K562 (cell line): ENCODE data around the gene C4orf50. TPM values are rescaled to one million over a fixed set of nuclear protein-coding genes. Genes with fewer than 3 reads are reported as not detected.

Experiments
- ATAC-seq: fragments of 200-7000 bp; cut with Tn5 transposase; 3 replicates; pipeline ENCODE4 v1.9.1; 2020; ENCODE audit warnings: moderate library complexity
- BruUV-seq: library from RNA; stranded (reverse); fragments of 400-500 nt; replicated peaks from 2 replicates; lab custom pipeline; 2021; lab: Mats Ljungman, UMichigan
- CTCF ChIA-PET: fragments of 300-600 bp; formaldehyde crosslinking; extraction: SDS; loops from one replicate; lab custom pipeline; 2021; ENCODE audit warnings: low intra/inter-chr PET ratio; lab: Yijun Ruan, JAX
- POLR2A ChIA-PET: fragments of 300-600, 350-650 bp; sonication (Branson Sonifier 250); formaldehyde crosslinking; extraction: SDS; loops from one replicate; lab custom pipeline; 2021; ENCODE audit warnings: antibody characterized with exemption, inconsistent platforms; lab: Yijun Ruan, JAX
- DNase-seq, 4 experiments: peaks; one replicate each; pipeline versions ENCODE4 v3.0.0 to v3.0.0-alpha.2; 2011 to 2018; ENCODE audit warnings: low spot score in 3 of 4, mixed read lengths in 3 of 4; ENCODE audit errors: extremely low read depth in 1 of 4
- FAIRE-seq: peaks from 2 replicates; lab custom pipeline; 2011; peaks lifted over from hg19 to GRCh38; lab: Jason Lieb, UNC
- H2AFZ ChIP-seq: 2 replicates; pipeline ENCODE4 v1.6.0; 2011; ENCODE audit warnings: low read depth, low read length, control low read depth, inconsistent platforms
- H3K27ac ChIP-seq: fragments of 200-600 bp; 3 replicates; pipeline ENCODE4 v1.8.0; 2011; ENCODE audit warnings: low read depth, mild to moderate bottlenecking, control low read depth, inconsistent platforms, low read length, moderate library complexity, mixed read lengths; ENCODE audit errors: extremely low read depth
- H3K27me3 ChIP-seq, 2 experiments: fragments of 300-600 bp in 1 of 2; 2 replicates in 1 of 2; 3 replicates in 1 of 2; pipeline versions ENCODE4 v1.6.0 to v1.8.0; 2011; ENCODE audit warnings: inconsistent platforms in 2 of 2, low read length in 2 of 2, mild to moderate bottlenecking in 1 of 2, mixed read lengths in 1 of 2, moderate library complexity in 1 of 2; ENCODE audit not compliant: control insufficient read depth in 2 of 2, insufficient read depth in 2 of 2
- H3K36me3 ChIP-seq: fragments of 300-600 bp; 3 replicates; pipeline ENCODE4 v1.8.0; 2011; ENCODE audit warnings: mild to moderate bottlenecking, low read length, inconsistent platforms; ENCODE audit not compliant: control insufficient read depth, insufficient read depth
- H3K4me1 ChIP-seq, 2 experiments: fragments of 200-600 bp in 1 of 2; replicated peaks in 1 of 2; 2 replicates in 1 of 2; 3 replicates in 1 of 2; pipeline versions ENCODE4 v1.5.1 to v1.8.0; 2011; ENCODE audit warnings: inconsistent platforms in 2 of 2, low read length in 2 of 2, mild to moderate bottlenecking in 1 of 2, mixed read lengths in 1 of 2, moderate library complexity in 1 of 2; ENCODE audit not compliant: control insufficient read depth in 2 of 2, insufficient read depth in 2 of 2
- H3K4me2 ChIP-seq: 2 replicates; pipeline ENCODE4 v1.6.1; 2011; ENCODE audit warnings: low read length, control low read depth, inconsistent platforms, mixed read lengths; ENCODE audit not compliant: insufficient read depth
- H3K4me3 ChIP-seq: fragments of 200-600 bp; sonication (generic), shearing (Covaris generic); 2 replicates; pipeline ENCODE4 v1.5.1; 2016; ENCODE audit warnings: control low read depth, inconsistent platforms
- H3K79me2 ChIP-seq: fragments of 200-600 bp; 3 replicates; pipeline ENCODE4 v1.8.0; 2011; ENCODE audit warnings: low read length, inconsistent platforms; ENCODE audit not compliant: control insufficient read depth, insufficient read depth
- H3K9ac ChIP-seq, 2 experiments: 2 replicates each; pipeline versions ENCODE4 v1.6.0 to v1.6.1; 2011; ENCODE audit warnings: low read depth in 2 of 2, low read length in 2 of 2, control low read depth in 1 of 2, inconsistent platforms in 1 of 2, mild to moderate bottlenecking in 1 of 2, mixed read lengths in 1 of 2; ENCODE audit not compliant: insufficient read depth in 1 of 2
- H3K9me1 ChIP-seq: one replicate; pipeline ENCODE4 v1.6.0; 2011; ENCODE audit warnings: inconsistent platforms, mild to moderate bottlenecking, low read length, moderate library complexity; ENCODE audit not compliant: control insufficient read depth, insufficient read depth
- H3K9me3 ChIP-seq: replicated peaks from 2 replicates; pipeline ENCODE4 v1.5.1; 2011; ENCODE audit warnings: low read depth, low read length, inconsistent platforms; ENCODE audit not compliant: control insufficient read depth, insufficient read depth
- H4K20me1 ChIP-seq: replicated peaks from 2 replicates; pipeline ENCODE4 v1.6.1; 2011; ENCODE audit warnings: low read length, inconsistent platforms, mixed read lengths; ENCODE audit not compliant: control insufficient read depth, insufficient read depth
- CLOCK ChIP-seq: fragments of 250-450 bp; sonication (Bioruptor Pico); IDR thresholded peaks from 2 replicates; pipeline ENCODE4 v1.4.0; 2020; ENCODE audit warnings: mild to moderate bottlenecking, moderate library complexity, borderline replicate concordance
- CREB5 ChIP-seq: fragments of 250-450 bp; sonication (Bioruptor Pico); IDR thresholded peaks from 2 replicates; pipeline ENCODE4 v1.5.0; 2020; ENCODE audit warnings: mild to moderate bottlenecking
- L3MBTL2 ChIP-seq: fragments of 450-650 bp; IDR thresholded peaks from 2 replicates; pipeline ENCODE4 v1.6.1; 2016; ENCODE audit warnings: mild to moderate bottlenecking, moderate library complexity
- PML ChIP-seq: IDR thresholded peaks from 2 replicates; pipeline ENCODE4 v1.6.1; 2012; ENCODE audit warnings: low read length, inconsistent platforms
- SRSF7 ChIP-seq: fragments of 200-400 bp; formaldehyde crosslinking; optimal IDR thresholded peaks from 2 replicates; pipeline ENCODE3; 2017; ENCODE audit warnings: mild to moderate bottlenecking, low read depth, low read length
- STAT6 ChIP-seq: sonication (generic); formaldehyde crosslinking; IDR thresholded peaks from 2 replicates; pipeline ENCODE4 v1.8.1; 2023; ENCODE audit warnings: mild to moderate bottlenecking, missing genetic modification reagents
- ZFP91 ChIP-seq: sonication (generic); formaldehyde crosslinking; IDR thresholded peaks from 2 replicates; pipeline ENCODE4 v1.8.0; 2022; ENCODE audit warnings: mild to moderate bottlenecking, missing genetic modification reagents
- WGBS: fragments of 100-300 bp; shearing (Covaris generic); methylation state at CpG from one replicate; pipeline ENCODE4 v1.1.6; 2016; ENCODE audit warnings: low coverage, mixed read lengths; ENCODE audit not compliant: insufficient coverage; ENCODE audit errors: missing lambda C conversion rate; 5-methylcytosine and 5-hydroxymethylcytosine counted together
- in situ Hi-C: fragments of 300-500 bp; cut with MboI; formaldehyde crosslinking; loops from 4 replicates; pipeline ENCODE4 v1.15.0; 2018; ENCODE audit warnings: inconsistent platforms, mixed read lengths
- intact Hi-C: fragments of 100-400 bp; cut with micrococcal nuclease; formaldehyde crosslinking; loops from 2 replicates; pipeline ENCODE4 v1.14.2; 2022
- polyA plus RNA-seq, 8 experiments: library from polyadenylated mRNA; depleted of rRNA in 4 of 8; stranded (reverse) in 5 of 8; unstranded in 3 of 8; fragments of >200 nt; fragmentation: Nextera tagmentation in 2 of 8; fragmentation: Illumina TruSeq in 1 of 8; extraction: Ambion mirVana in 2 of 8; extraction: Trizol in 1 of 8; gene quantifications; 2 replicates each; pipeline versions ENCODE4 v1.2.1 to v1.2.3, GENCODE V29; 2011 to 2014; ENCODE audit warnings: inconsistent platforms in 1 of 8, missing spikeins in 1 of 8
- total RNA-seq, 7 experiments: library from RNA; depleted of rRNA in 6 of 7; stranded (reverse); fragments of >200 nt in 6 of 7; fragmentation: Illumina TruSeq in 2 of 7; extraction: Trizol in 2 of 7; gene quantifications; 2 replicates each; pipeline versions ENCODE4 v1.2.1 to v1.2.3, GENCODE V29; 2011 to 2021; ENCODE audit warnings: low replicate concordance in 1 of 7

Gene C4orf50
- total and polyA plus RNA-seq, 9 of the 15 experiments (the other 6 are each of a cell fraction or from before 2014, with no cell fraction given): not detected

- H3K9ac ChIP-seq: no peak overlapping the region
- no peaks in the 10 kb centered on the region for H3K9me3 ChIP-seq
- no peak overlapping the region for H3K4me3 ChIP-seq
- no peaks in the 10 kb centered on the region for H3K36me3 ChIP-seq
- H3K4me1 ChIP-seq: peaks cover 0 to 4% of the 10 kb centered on the region in 2 experiments; a peak in 1 of 5 replicates
- 2% methylated on average over 15 of the region's 16 CpGs for WGBS
- H3K4me2 ChIP-seq: no peak overlapping the region
- H3K27ac ChIP-seq: no peak overlapping the region
- peaks cover 0 to 41% of the 10 kb centered on the region in 2 experiments; a peak in 4 of 5 replicates for H3K27me3 ChIP-seq
- CTCF ChIA-PET: no interaction called here
- no peaks in the 10 kb centered on the region; the same call in 1 of the 2 replicates for H4K20me1 ChIP-seq
- DNase-seq (no peak), FAIRE-seq (no peak), ATAC-seq (no peak)
- no peak overlapping the region for H2AFZ ChIP-seq
- intact Hi-C loops (no loop called here), in situ Hi-C loops (no loop called here)
- no peaks in the 10 kb centered on the region for H3K79me2 ChIP-seq
- POLR2A ChIA-PET: no interaction called here
- H3K9me1 ChIP-seq: no peaks in the 10 kb centered on the region
- no TSS peak for BruUV-seq
- TF ChIP-seq ZFP91: no peak
- TF ChIP-seq L3MBTL2: no peak
- TF ChIP-seq PML: no peak
- no peak for TF ChIP-seq SRSF7
- no peak for TF ChIP-seq STAT6 (CRISPR knock-in tag)
- no peak for TF ChIP-seq CLOCK
- no peak for TF ChIP-seq CREB5 (CRISPR knock-in tag)
Observed at GRCh38 chr4:5970381-5971077, 47.7 kb downstream of the C4orf50 start.
